ENCODE results near the gene GPR17. TPM values are rescaled to one million over a fixed set of nuclear protein-coding genes. Genes with fewer than 3 reads are reported as not detected.

Gene GPR17
- total RNA-seq, 4 donors from 2014 or later = 0.20 TPM; not detected in 3

GRCh38 chr2:127656569-127657231, 10.7 kb downstream of the GPR17 start:
- in situ Hi-C loops (cut with MboI; ENCODE audit: low sequenced_read_pairs in 4 of 4) (no loop called here), intact Hi-C loops (cut with DNase I; ENCODE audit: low total_unique reads) (no loop called here)
- Histone ChIP-seq H3K27me3 (no peaks in the 10 kb centered on the region), H3K36me3 (no peaks in the 10 kb centered on the region), H3K9me3 (no peaks in the 10 kb centered on the region), H3K4me1 (peaks cover 33% of the 10 kb centered on the region in 2 donors), H3K4me3 (no peak overlapping the region), H3K27ac (peak overlapping the region; percentile 45 to 79 (median 72))
- ATAC-seq (no peak), DNase-seq (no peak)
- TF ChIP-seq, protein P1, sequence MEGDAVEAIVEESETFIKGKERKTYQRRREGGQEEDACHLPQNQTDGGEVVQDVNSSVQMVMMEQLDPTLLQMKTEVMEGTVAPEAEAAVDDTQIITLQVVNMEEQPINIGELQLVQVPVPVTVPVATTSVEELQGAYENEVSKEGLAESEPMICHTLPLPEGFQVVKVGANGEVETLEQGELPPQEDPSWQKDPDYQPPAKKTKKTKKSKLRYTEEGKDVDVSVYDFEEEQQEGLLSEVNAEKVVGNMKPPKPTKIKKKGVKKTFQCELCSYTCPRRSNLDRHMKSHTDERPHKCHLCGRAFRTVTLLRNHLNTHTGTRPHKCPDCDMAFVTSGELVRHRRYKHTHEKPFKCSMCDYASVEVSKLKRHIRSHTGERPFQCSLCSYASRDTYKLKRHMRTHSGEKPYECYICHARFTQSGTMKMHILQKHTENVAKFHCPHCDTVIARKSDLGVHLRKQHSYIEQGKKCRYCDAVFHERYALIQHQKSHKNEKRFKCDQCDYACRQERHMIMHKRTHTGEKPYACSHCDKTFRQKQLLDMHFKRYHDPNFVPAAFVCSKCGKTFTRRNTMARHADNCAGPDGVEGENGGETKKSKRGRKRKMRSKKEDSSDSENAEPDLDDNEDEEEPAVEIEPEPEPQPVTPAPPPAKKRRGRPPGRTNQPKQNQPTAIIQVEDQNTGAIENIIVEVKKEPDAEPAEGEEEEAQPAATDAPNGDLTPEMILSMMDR (IDR thresholded peaks at IDR 0.05 in 4 of 5, conservative IDR thresholded peaks at IDR 0.05 in 1 of 5) = no peak
- TF ChIP-seq POLR2A (IDR thresholded peaks at IDR 0.05) = no peak

GRCh38 chr2:127657232-127657595, 11.3 kb downstream of the GPR17 start:
- Histone ChIP-seq H3K9me3 (no peaks in the 10 kb centered on the region), H3K4me3 (no peak overlapping the region), H3K4me1 (peaks cover 32 to 38% of the 10 kb centered on the region in 2 donors), H3K36me3 (no peaks in the 10 kb centered on the region), H3K27me3 (no peaks in the 10 kb centered on the region), H3K27ac (peak overlapping the region; percentile 45 to 79 (median 72))
- DNase-seq = no peak
- no peak for ATAC-seq
- intact Hi-C loops (cut with DNase I; ENCODE audit: low total_unique reads) = no loop called here
- in situ Hi-C loops (cut with MboI; ENCODE audit: low sequenced_read_pairs in 4 of 4) = no loop called here
- TF ChIP-seq, protein P1 (IDR thresholded peaks at IDR 0.05 in 4 of 5, conservative IDR thresholded peaks at IDR 0.05 in 1 of 5) = no peak
- TF ChIP-seq POLR2A (IDR thresholded peaks at IDR 0.05) = no peak

DNA sequence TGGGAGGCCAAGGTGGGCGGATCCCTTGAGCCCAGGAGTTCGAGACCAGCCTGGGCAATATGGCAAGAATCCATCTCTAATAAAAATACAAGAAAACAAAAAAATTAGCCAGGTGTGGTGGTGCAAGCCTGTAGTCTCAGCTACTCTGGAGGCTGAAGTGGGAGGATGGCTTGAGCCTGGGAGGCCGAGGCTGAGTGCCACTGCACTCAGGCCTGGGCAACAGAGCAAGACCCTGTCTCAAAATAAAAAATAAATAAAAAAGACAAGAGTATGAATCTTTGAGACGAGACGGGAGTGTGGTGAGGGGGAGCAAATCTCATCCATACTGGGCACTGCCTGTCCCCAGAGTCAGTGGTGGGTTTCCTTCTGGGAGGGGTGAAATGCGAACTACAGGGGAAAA, 12.2 kb downstream of the GPR17 start:
- no peaks in the 10 kb centered on the region for H3K27me3 ChIP-seq
- peak overlapping the region; percentile 66 to 79 (median 72) for H3K27ac ChIP-seq
- TF ChIP-seq POLR2A (IDR thresholded peaks at IDR 0.05) = no peak
- TF ChIP-seq, protein P1 (IDR thresholded peaks at IDR 0.05 in 4 of 5, conservative IDR thresholded peaks at IDR 0.05 in 1 of 5) = no peak
- no peaks in the 10 kb centered on the region for H3K9me3 ChIP-seq
- H3K36me3 ChIP-seq = no peaks in the 10 kb centered on the region
- peaks cover 26 to 33% of the 10 kb centered on the region in 2 donors for H3K4me1 ChIP-seq
- H3K4me3 ChIP-seq = no peak overlapping the region
- in situ Hi-C loops (cut with MboI; ENCODE audit: low sequenced_read_pairs in 4 of 4) = no loop called here
- intact Hi-C loops (cut with DNase I; ENCODE audit: low total_unique reads) = no loop called here
- ATAC-seq (no peak), DNase-seq (no peak)

DNA sequence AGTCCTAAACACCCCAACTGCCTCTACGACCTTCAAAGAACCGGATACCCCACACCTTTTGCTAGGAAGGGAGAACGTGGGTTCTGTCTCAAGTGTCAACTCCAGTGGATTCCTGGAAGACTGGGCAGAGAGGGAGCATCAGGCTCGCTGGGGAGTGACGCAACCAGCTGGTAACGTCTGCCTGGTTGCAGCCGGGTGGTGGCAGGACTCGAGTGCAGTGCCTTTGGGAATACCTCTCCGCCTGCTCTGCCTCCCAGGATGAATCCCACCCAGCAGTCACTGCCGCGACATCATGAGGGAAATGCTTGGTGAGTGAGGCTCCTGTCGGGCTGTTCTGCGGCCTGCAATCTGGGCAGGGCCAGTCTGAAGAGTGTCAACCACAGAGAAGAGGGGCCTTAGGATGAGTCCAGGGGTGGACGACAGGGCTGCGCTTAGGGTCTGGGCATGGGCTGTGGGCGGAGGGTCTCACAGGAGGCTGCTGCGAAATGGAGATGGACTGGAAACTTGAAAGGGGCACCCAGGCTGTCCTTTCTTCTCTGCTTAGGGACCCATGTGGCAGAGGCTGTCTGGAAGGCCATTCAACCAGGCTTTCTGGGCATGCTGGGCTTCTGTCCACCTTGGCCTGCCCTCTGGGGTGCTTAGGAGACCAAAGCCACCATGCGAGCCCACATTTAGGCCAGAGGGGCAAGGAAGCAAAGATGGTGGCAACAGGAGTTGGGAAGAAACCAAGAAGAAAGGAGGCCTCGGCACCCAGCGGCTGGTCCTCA, 12.9 kb downstream of the GPR17 start:
- Histone ChIP-seq H3K27ac (peak overlapping the region; percentile 66 to 79 (median 72)), H3K27me3 (no peaks in the 10 kb centered on the region), H3K4me3 (no peak overlapping the region), H3K9me3 (no peaks in the 10 kb centered on the region), H3K36me3 (no peaks in the 10 kb centered on the region), H3K4me1 (peaks cover 26 to 33% of the 10 kb centered on the region in 2 donors)
- intact Hi-C loops (cut with DNase I; ENCODE audit: low total_unique reads) = no loop called here
- DNase-seq (no peak), ATAC-seq (no peak)
- in situ Hi-C loops (cut with MboI; ENCODE audit: low sequenced_read_pairs in 4 of 4) = no loop called here
- TF ChIP-seq POLR2A (IDR thresholded peaks at IDR 0.05) = no peak
- TF ChIP-seq, protein P1 (IDR thresholded peaks at IDR 0.05 in 4 of 5, conservative IDR thresholded peaks at IDR 0.05 in 1 of 5) = no peak
